ENCODE measurements around the gene MRC2.

- TF ChIP-seq CTCF (IDR thresholded peaks at IDR 0.05): no peak
- TF ChIP-seq POLR2A (IDR thresholded peaks at IDR 0.05): no peak
- TF ChIP-seq EP300 (IDR thresholded peaks at IDR 0.05): no peak
These were observed 98.3 kb downstream of the MRC2 start for GRCh38 chr17:62725791-62726249.

Data from tibial nerve (tissue), 4 donors.